Subcutaneous abdominal adipose tissue (tissue), 5 donors: ENCODE measurements around the gene RABGAP1L.
"Not testable (repeated sequence)": the region's sequence is repeated elsewhere in the genome, so short reads cannot be mapped to it uniquely, and the experiment has no call there.

ENCODE experiments used
- H3K27ac ChIP-seq: one replicate; pipeline ENCODE4 v1.7.0; 2013; ENCODE audit warnings: low read depth, mild to moderate bottlenecking, inconsistent platforms, low read length, moderate library complexity
- H3K27me3 ChIP-seq, 5 donors: one replicate each; pipeline ENCODE4 v1.7.0; 2013; ENCODE audit warnings: low read length in 5 of 5, inconsistent platforms in 1 of 5; ENCODE audit not compliant: control insufficient read depth in 5 of 5, insufficient read depth in 4 of 5
- H3K36me3 ChIP-seq, 5 donors: one replicate each; pipeline ENCODE4 v1.7.0; 2013; ENCODE audit warnings: low read length in 5 of 5; ENCODE audit not compliant: control insufficient read depth in 5 of 5, insufficient read depth in 5 of 5
- H3K4me1 ChIP-seq, 5 donors: one replicate each; pipeline ENCODE4 v1.7.0; 2013; ENCODE audit warnings: low read length in 5 of 5, mild to moderate bottlenecking in 3 of 5, moderate library complexity in 1 of 5; ENCODE audit not compliant: control insufficient read depth in 5 of 5, insufficient read depth in 5 of 5
- H3K4me3 ChIP-seq, 5 donors: one replicate each; pipeline ENCODE4 v1.7.0; 2013; ENCODE audit warnings: low read length in 5 of 5, low read depth in 1 of 5
- H3K9ac ChIP-seq, 5 donors: one replicate each; pipeline ENCODE4 v1.7.0; 2013; ENCODE audit warnings: low read length in 5 of 5, mild to moderate bottlenecking in 4 of 5, moderate library complexity in 3 of 5
- H3K9me3 ChIP-seq, 5 donors: one replicate each; pipeline ENCODE4 v1.7.0; 2013; ENCODE audit warnings: low read length in 5 of 5; ENCODE audit not compliant: control insufficient read depth in 5 of 5
- donor health status: healthy.
- donor health status: healthy.
- donor health status: healthy.
- donor health status: healthy.
- donor health status: healthy.

Gene RABGAP1L

DNA sequence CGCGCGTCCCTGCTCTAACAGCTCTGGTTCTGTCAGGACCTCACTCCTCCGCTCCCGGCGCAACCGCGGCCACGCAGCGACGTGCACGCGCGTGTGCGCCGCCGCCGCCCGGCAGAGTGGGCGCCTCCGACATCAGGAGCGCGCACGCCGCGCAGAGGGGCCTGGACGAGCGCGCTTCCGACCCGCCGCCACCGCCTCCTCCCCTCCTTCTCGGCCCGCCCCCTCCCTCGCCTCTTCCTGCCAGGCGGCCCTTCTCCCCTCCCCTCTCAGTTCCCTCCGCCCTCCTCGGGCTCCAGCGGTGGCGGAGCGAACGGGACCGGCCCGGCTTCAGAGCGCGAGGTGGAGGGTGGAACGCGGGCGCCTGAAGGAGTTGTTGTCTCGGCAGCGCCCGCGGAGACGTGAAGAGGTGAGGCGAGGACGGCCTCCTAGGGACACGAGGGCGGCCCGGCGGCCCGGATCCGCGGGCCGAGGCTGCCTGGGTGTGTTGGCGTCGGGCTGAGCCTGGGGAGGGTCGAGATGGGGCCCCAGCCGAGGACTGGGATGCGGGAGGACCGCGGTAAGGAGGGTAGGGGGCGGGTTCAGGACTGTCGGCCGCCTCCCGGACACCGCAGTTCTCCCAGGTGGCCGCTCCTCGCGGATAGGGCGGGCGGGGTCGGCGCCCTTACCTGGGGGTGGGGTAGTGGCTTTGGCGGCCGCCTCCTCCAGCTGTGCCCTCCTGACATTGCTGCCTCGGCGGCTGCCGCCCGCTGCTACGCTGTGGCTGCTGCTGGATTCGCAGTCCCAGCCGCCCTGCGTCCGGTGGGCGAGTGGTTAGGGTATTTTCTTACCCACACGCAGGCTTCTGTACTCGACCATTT is at the start of gene RABGAP1L:
Gene RABGAP1L, plus strand, starts transcription at position 269 of the 857 bp plus-strand sequence.
- peak within 1 kb of the TSS; percentile 84 to 91 (median 88) for H3K4me3 ChIP-seq
- H3K36me3 ChIP-seq = no peaks in the 10 kb centered on the region
- peak within 1 kb of the TSS; percentile 48 to 89 (median 88) for H3K9ac ChIP-seq
- H3K4me1 ChIP-seq = peaks cover 0 to 21% (median 14%) of the 10 kb centered on the region in 5 donors
- peak within 1 kb of the TSS; percentile 72 for H3K27ac ChIP-seq
- H3K27me3 ChIP-seq = no peaks in the 10 kb centered on the region
- H3K9me3 ChIP-seq = no peaks in the 10 kb centered on the region

GRCh38 chr1:174110053-174110452 is 49.3 kb upstream of the RABGAP1L start:
- Histone ChIP-seq H3K4me3 (no peak overlapping the region), H3K36me3 (no peaks in the 10 kb centered on the region), H3K27ac (no peak overlapping the region), H3K4me1 (no peaks in the 10 kb centered on the region), H3K9me3 (no peaks in the 10 kb centered on the region), H3K9ac (no peak overlapping the region), H3K27me3 (no peaks in the 10 kb centered on the region)

DNA sequence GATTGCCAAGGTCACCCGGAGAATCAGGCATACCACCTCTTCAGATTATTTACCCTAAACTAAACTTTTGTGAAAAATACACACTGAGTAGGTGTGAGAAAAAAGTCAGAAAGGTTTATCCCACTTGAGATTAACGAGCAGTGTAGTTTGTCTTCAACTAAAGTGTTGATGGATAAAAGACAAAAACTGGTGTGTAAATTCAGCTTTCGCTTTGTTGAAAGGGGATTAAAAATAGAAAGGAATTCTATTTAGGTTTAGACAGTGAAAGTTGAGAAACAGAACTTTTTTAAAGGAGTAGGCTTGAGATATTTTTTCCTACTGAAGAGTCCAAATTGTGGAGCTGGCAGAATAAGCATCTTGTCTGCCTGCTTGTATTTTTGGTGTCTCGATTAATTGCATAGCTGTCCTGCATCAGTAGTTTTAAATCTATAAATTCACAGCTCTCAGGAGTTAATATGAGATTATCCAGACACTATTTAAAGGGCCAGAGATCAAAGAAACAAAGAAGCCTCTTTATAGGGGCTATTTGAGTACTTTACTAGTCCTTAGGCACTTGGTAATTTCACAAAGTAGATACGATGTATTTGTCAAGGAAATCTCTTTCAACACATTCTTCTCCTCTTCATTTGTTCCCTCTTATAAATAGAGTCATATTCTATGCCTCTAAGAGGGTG is 46.7 kb upstream of the RABGAP1L start:
- Histone ChIP-seq H3K9me3 (no peaks in the 10 kb centered on the region), H3K36me3 (no peaks in the 10 kb centered on the region), H3K4me3 (no peak overlapping the region), H3K27ac (no peak overlapping the region), H3K27me3 (no peaks in the 10 kb centered on the region), H3K4me1 (no peaks in the 10 kb centered on the region), H3K9ac (no peak overlapping the region)

GRCh38 chr1:174114106-174114505 is 45.2 kb upstream of the RABGAP1L start:
- Histone ChIP-seq H3K4me1 (no peaks in the 10 kb centered on the region), H3K9me3 (no peaks in the 10 kb centered on the region), H3K9ac (no peak overlapping the region), H3K4me3 (no peak overlapping the region), H3K27me3 (no peaks in the 10 kb centered on the region), H3K27ac (no peak overlapping the region), H3K36me3 (no peaks in the 10 kb centered on the region)

- no peak overlapping the region for H3K9ac ChIP-seq
- H3K4me3 ChIP-seq = no peak overlapping the region
- no peaks in the 10 kb centered on the region for H3K4me1 ChIP-seq
- no peaks in the 10 kb centered on the region for H3K9me3 ChIP-seq
- no peaks in the 10 kb centered on the region for H3K27me3 ChIP-seq
- H3K27ac ChIP-seq = no peak overlapping the region
- no peaks in the 10 kb centered on the region for H3K36me3 ChIP-seq
These were observed 44.4 kb upstream of the RABGAP1L start for GRCh38 chr1:174114788-174115448.

GRCh38 chr1:174116042-174116441 is 43.3 kb upstream of the RABGAP1L start:
- Histone ChIP-seq H3K36me3 (no peaks in the 10 kb centered on the region), H3K9ac (no peak overlapping the region), H3K4me3 (no peak overlapping the region), H3K27me3 (no peaks in the 10 kb centered on the region), H3K27ac (no peak overlapping the region), H3K9me3 (no peaks in the 10 kb centered on the region), H3K4me1 (no peaks in the 10 kb centered on the region)

DNA sequence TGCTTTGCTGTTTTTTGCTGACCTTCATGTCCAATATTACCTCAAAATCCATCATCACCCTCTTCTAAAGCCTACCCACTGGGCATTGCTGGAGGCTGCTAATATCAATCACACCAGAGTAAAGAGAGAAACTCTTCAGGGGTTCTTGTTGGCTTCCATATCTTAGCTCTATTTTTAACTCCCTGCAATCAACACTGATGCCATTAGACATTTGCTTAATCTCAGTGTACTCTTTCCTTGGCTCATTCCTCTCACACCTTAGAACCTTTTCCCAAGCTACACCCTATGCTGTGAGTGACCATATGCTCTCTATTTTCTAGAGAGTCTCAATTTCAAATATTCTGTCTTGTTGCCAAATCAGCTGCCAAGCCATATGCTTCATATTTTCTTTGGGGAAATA is 40.6 kb upstream of the RABGAP1L start:
- no peaks in the 10 kb centered on the region for H3K27me3 ChIP-seq
- no peaks in the 10 kb centered on the region for H3K4me1 ChIP-seq
- H3K9ac ChIP-seq = no peak overlapping the region
- no peaks in the 10 kb centered on the region for H3K36me3 ChIP-seq
- H3K27ac ChIP-seq = no peak overlapping the region
- peaks cover 0 to 3% (median under 1%) of the 10 kb centered on the region in 5 donors for H3K9me3 ChIP-seq
- no peak overlapping the region for H3K4me3 ChIP-seq

DNA sequence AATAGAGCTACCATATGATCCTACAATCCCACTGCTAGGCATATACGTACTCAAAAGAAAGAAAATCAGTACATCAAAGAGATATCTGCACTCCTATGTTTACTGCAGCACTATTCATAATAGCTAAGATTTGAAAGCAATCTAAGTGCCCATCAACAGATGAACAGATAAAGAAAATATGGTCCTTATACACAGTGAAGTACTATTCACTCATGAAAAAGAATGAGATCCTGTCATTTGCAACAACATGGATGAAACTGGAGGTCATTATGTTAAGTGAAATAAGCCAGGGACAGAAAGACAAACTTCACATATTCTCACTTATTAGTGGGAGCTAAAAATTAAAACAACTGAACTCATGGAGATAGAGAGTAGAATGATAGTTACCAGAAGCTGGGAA is 37.0 kb upstream of the RABGAP1L start:
- H3K27me3 ChIP-seq, H3K4me1 ChIP-seq, H3K36me3 ChIP-seq, H3K9ac ChIP-seq, H3K4me3 ChIP-seq, H3K27ac ChIP-seq: not testable (repeated sequence)
- H3K9me3 ChIP-seq = peaks cover 0 to 16% (median 11%) of the 10 kb centered on the region in 5 donors

DNA sequence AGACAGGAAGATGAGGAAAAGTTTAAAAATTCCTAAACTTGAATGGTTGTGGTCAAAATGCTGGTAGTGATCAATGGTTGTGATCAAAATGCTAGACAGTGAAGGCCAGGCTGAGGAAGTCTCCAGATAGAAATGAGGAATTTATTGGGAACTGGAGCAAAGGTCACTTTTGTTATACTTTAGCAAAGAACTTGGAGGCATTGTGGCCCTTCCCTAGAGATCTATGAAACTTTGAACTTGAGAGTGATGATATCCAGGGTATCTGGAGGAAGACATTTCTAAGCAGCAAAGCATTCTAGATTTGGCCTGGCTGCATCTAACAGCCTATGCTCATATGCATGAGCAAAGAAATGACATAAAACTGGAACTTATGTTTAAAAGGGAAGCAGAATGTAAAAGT is 35.5 kb upstream of the RABGAP1L start:
- Histone ChIP-seq H3K27me3 (no peaks in the 10 kb centered on the region), H3K9ac (no peak overlapping the region), H3K4me3 (no peak overlapping the region), H3K27ac (no peak overlapping the region), H3K36me3 (no peaks in the 10 kb centered on the region), H3K9me3 (peaks cover 0 to 16% (median 11%) of the 10 kb centered on the region in 5 donors), H3K4me1 (no peaks in the 10 kb centered on the region)

DNA sequence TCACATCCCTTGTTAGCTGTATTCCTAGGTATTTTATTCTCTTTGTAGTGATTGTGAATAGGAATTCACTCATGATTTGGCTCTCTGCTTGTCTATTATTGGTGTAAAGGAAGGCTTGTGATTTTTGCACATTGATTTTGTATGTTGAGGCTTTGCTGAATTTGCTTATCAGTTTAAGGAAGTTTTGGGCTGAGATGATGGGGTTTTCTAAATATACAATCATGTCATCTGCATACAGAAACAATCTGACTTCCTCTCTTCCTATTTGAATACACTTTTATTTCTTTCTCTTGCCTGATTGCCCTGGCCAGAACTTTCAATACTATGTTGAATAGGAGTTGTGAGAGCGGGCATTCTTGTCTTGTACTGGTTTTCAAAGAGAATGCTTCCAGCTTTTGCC is 32.1 kb upstream of the RABGAP1L start:
- not testable (repeated sequence) for H3K36me3 ChIP-seq, H3K27ac ChIP-seq, H3K4me1 ChIP-seq, H3K4me3 ChIP-seq, H3K9ac ChIP-seq, H3K27me3 ChIP-seq
- H3K9me3 ChIP-seq = peaks cover 0 to 16% (median 11%) of the 10 kb centered on the region in 5 donors
